VCaP (cell line): ENCODE measurements around the gene BBS1.

Experiments
- H3K27ac ChIP-seq: fragments of 450-650 bp; 2 replicates; pipeline ENCODE4 v1.5.1; 2017
- CTCF ChIP-seq: fragments of 450-650 bp; conservative IDR thresholded peaks from 2 replicates; pipeline ENCODE4 v1.5.1; 2017; ENCODE audit warnings: mild to moderate bottlenecking, moderate library complexity

BBS1 gene

GRCh38 chr11:66498506-66498905 is 11.9 kb upstream of the BBS1 start:
- no peak overlapping the region for H3K27ac ChIP-seq
- no peak for TF ChIP-seq CTCF

DNA sequence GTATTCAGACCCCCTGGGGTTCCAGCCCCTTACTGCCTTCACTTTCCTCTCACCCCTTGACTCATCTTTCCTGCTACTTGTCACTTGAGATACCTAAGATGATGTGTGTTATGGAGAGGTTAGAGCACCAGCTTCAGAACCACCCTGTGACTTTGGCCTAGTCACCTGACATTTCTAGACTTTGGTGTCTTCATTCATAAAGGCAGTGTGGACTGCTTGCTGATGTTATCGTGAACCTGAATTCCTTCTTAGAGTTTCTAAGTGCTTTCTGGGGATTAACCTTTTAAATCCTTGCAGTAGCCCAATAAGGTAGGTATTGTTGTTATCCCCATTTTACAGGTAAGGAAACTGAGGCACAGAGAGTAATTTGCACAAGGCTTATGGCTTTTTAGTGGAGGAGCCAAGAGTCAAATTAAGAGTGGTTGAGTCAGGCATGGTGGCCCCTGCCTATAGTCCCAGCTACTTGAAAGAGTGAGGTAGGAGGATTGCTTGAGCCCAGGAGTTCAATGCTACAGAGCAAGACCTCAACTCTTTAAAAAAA is 5.1 kb upstream of the BBS1 start:
- no peak for TF ChIP-seq CTCF
- no peak overlapping the region for H3K27ac ChIP-seq

DNA sequence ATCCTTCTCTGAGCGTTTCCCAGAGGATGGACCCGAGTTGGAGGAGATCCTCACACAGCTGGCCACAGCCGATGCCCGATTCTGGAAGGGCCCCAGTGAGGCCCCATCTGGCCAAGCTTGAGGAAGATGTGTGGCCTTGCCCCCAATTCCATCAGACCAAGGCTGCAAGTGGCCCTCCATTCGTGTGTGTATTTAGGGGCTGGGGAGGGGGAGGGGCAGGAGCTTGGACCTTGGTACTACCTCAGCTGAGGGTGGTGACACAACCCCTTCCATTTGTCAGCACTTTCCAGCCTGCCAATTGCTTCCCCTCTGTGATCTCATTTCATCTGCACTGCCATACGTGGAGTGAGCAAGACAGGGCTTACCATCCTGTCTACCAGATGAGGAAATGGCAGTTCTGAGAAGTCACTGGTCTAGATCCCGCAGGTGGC is 1.3 kb upstream of the BBS1 start:
- H3K27ac ChIP-seq = no peak overlapping the region
- TF ChIP-seq CTCF = no peak

- peak overlapping the region; percentile 73 for H3K27ac ChIP-seq
- TF ChIP-seq CTCF = no peak
Measured at GRCh38 chr11:66510990-66511339, 530 bp downstream of the BBS1 start.

DNA sequence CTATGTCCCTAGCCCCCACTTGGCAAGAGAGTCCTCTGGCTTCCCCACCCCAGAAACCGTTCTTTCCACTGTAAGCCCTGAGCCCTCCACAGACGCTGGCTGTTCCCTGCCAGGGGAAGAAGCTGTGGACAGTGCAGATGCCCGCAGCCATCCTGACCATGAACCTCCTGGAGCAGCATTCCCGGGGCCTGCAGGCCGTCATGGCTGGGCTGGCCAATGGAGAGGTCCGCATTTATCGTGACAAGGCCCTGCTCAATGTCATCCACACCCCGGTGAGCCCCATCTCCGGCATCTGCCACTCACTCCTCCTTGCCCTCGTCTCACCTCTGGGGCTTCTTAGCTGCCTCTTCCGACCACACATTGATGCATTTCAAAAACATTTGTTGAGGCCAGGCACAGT is 13.2 kb downstream of the BBS1 start:
- no peak for TF ChIP-seq CTCF
- H3K27ac ChIP-seq = no peak overlapping the region

- H3K27ac ChIP-seq = no peak overlapping the region
- TF ChIP-seq CTCF = no peak
Measured at GRCh38 chr11:66524304-66525040, 14.0 kb downstream of the BBS1 start.

DNA sequence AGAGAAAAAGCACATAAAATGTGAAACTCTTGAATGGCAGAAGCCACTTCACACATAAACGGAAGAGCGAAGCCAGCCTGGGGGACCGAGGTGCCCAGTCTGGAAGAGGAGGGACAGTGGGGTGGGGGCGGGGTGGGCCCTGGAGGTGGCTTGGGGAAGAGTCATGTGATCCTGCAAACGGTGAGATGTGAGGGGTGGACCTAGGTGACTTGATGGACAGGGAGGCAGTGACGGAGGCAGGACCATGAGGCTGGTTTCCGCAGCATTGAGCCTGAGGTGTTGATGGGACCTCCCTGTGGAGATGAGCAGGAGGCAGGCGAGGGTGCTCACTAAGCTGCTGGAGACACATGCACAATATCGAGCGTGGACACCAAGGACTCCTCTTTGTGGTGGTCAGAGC is 18.6 kb downstream of the BBS1 start:
- TF ChIP-seq CTCF = no peak
- H3K27ac ChIP-seq = no peak overlapping the region
